Peyer's patch (tissue), 4 donors: ENCODE data around the gene ARL5C. TPM values are rescaled to one million over a fixed set of nuclear protein-coding genes. Genes with fewer than 3 reads are reported as not detected.

Experiments used
- DNase-seq, 3 donors: peaks; one replicate each; pipeline ENCODE4 v3.0.0-alpha.2; 2017 to 2019
- H3K27ac ChIP-seq, 4 donors: fragments of 200-600 bp; sonication (generic); one replicate each; pipeline ENCODE4 v1.5.1; 2016 to 2019
- H3K27me3 ChIP-seq, 2 donors: fragments of 200-600 bp; sonication (generic); one replicate each; pipeline ENCODE4 v1.5.1; 2019
- H3K36me3 ChIP-seq, 3 donors: fragments of 200-600 bp; sonication (generic); one replicate each; pipeline ENCODE4 v1.5.1; 2016 to 2019
- H3K4me1 ChIP-seq, 4 donors: fragments of 200-600 bp; sonication (generic); one replicate each; pipeline ENCODE4 v1.5.1; 2016 to 2019
- H3K4me3 ChIP-seq, 4 donors: fragments of 200-600 bp; sonication (generic); 1 replicate in 3 of 4; 2 replicates in 1 of 4; pipeline ENCODE4 v1.5.1; 2016 to 2019; ENCODE audit warnings: mild to moderate bottlenecking in 1 of 4
- H3K9me3 ChIP-seq, 4 donors: fragments of 200-600 bp; sonication (generic); one replicate each; pipeline ENCODE4 v1.5.1; 2016 to 2019; ENCODE audit warnings: mild to moderate bottlenecking in 1 of 4
- POLR2A ChIP-seq, 2 donors: fragments of 450-650 bp; IDR thresholded peaks; one replicate each; pipeline ENCODE4 v1.5.1; 2017; ENCODE audit warnings: antibody characterized with exemption in 2 of 2, mild to moderate bottlenecking in 2 of 2, moderate library complexity in 2 of 2
- total RNA-seq, 4 donors: library from RNA; depleted of rRNA; stranded (reverse); fragments of >200 nt; gene quantifications; one replicate each; pipeline ENCODE4 v1.1.0, GENCODE V29; 2016
- TF ChIP-seq, protein P1 (sequence below), 6 experiments: fragments of 450-650 bp in 4 of 6; fragments of 200-600 bp in 2 of 6; sonication (generic) in 1 of 6; IDR thresholded peaks; one replicate each; pipeline ENCODE4 v1.5.1; 2017 to 2019; ENCODE audit warnings: antibody characterized with exemption in 6 of 6, mild to moderate bottlenecking in 3 of 6, moderate library complexity in 1 of 6

The ARL5C gene
- total RNA-seq, 4 donors from 2014 or later, result not detected

DNA sequence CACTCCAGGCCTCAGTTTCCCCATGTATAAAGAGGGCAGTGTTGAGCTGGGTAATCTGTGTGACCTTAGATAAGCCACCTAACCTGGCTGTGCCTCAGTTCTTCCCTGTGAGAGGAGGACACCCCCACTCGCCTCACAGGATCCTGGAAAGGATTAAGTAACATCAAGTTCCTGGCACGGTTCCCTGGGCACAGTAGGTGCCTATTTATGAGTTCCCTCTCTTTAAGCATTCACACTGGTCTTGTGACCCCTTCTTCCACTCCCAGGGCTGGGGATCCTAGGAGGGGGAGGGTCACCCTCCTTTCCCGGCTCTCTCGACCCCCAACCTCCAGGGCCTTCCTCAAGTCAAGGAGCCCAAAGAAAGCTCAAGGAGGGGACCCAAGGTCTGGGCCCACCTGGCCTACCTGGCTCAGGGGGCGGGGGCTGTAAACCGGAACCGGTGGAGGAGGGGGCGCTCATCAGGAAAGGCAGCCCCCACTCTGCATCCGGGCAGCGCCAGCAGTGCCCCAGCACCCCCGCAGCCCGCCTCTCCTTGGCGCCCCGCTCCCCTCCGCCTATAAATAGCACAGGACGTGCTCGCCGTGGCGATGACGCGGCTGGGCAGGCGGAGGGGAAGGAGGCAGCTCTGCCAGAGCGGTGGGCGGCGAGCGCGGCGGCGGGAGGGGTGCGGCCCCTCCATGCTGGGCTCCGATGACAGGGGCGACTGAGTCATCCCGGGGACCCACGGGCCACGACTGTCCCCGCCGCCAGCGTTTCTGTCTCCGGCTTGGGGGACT is 43.5 kb upstream of the ARL5C start:
- H3K27me3 ChIP-seq, result peaks cover 0 to 12% of the 10 kb centered on the region in 2 donors
- H3K36me3 ChIP-seq, result peaks cover 0 to 8% (median 0%) of the 10 kb centered on the region in 3 donors
- H3K27ac ChIP-seq, result peak overlapping the region in 1 of 4 donors; percentile 60
- TF ChIP-seq, protein P1, sequence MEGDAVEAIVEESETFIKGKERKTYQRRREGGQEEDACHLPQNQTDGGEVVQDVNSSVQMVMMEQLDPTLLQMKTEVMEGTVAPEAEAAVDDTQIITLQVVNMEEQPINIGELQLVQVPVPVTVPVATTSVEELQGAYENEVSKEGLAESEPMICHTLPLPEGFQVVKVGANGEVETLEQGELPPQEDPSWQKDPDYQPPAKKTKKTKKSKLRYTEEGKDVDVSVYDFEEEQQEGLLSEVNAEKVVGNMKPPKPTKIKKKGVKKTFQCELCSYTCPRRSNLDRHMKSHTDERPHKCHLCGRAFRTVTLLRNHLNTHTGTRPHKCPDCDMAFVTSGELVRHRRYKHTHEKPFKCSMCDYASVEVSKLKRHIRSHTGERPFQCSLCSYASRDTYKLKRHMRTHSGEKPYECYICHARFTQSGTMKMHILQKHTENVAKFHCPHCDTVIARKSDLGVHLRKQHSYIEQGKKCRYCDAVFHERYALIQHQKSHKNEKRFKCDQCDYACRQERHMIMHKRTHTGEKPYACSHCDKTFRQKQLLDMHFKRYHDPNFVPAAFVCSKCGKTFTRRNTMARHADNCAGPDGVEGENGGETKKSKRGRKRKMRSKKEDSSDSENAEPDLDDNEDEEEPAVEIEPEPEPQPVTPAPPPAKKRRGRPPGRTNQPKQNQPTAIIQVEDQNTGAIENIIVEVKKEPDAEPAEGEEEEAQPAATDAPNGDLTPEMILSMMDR (IDR thresholded peaks at IDR 0.05), result no peak
- TF ChIP-seq POLR2A (IDR thresholded peaks at IDR 0.05), result no peak
- peak overlapping the region; percentile 23 to 49 (median 46) for H3K4me3 ChIP-seq
- H3K9me3 ChIP-seq, result no peaks in the 10 kb centered on the region
- DNase-seq, result peak in 2 of 3 donors; percentile 73 to 79
- peaks cover 0 to 25% (median 20%) of the 10 kb centered on the region in 4 donors for H3K4me1 ChIP-seq

DNA sequence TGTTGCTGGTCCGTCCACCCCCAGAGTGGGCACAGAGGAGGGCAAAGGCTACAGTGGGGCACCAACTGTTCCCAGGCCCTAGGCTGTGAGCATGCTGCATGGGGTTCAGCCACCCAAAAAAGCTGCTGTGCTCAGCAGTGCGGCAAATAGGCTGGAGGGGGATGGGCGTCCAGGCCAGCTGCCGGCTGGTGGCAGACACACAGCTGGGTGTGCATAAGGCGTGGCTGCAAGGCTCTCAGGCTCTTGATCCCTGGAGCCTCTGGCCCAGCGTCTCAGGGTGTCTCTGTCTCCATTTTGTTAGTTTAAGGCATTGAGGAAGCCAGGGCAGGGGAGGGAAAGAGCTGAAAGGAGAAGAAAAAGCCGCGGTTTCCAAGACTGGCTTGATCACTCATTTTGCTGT is 42.9 kb upstream of the ARL5C start:
- Histone ChIP-seq H3K4me3 (no peak overlapping the region), H3K27ac (peak overlapping the region in 1 of 4 donors; percentile 60), H3K27me3 (peaks cover 0 to 12% of the 10 kb centered on the region in 2 donors), H3K9me3 (no peaks in the 10 kb centered on the region), H3K36me3 (peaks cover 0 to 14% (median 0%) of the 10 kb centered on the region in 3 donors), H3K4me1 (peaks cover 0 to 25% (median 20%) of the 10 kb centered on the region in 4 donors)
- TF ChIP-seq, protein P1 (IDR thresholded peaks at IDR 0.05), result no peak
- no peak for TF ChIP-seq POLR2A (IDR thresholded peaks at IDR 0.05)
- DNase-seq, result peak; percentile 63 to 88 (median 83)

DNA sequence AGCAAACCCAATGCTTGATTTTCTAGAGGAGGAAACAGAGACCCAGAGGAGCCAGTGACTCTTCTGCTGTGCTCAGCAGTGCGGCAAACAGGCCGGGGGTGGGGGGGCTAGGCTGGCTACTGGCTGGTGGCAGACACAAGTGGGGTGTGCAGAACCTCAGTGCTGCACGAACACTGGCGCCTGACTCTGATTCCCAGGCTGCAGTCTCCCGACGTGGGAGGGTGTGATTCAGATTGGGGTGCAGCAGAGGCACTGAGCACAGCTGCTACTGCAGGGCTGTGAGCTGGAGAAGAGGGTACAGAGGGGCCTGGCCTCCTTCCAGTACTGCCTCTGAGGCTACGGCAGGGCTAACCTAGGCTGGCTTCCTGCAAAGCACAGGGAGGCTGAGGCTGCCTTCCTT is 42.2 kb upstream of the ARL5C start:
- Histone ChIP-seq H3K36me3 (peaks cover 0 to 22% (median 0%) of the 10 kb centered on the region in 3 donors), H3K4me3 (no peak overlapping the region), H3K27me3 (peaks cover 0 to 12% of the 10 kb centered on the region in 2 donors), H3K9me3 (no peaks in the 10 kb centered on the region), H3K4me1 (peaks cover 0 to 25% (median 20%) of the 10 kb centered on the region in 4 donors), H3K27ac (peak overlapping the region in 1 of 4 donors; percentile 60)
- no peak for TF ChIP-seq POLR2A (IDR thresholded peaks at IDR 0.05)
- TF ChIP-seq, protein P1 (IDR thresholded peaks at IDR 0.05), result no peak
- DNase-seq, result peak in 1 of 3 donors; percentile 32

DNA sequence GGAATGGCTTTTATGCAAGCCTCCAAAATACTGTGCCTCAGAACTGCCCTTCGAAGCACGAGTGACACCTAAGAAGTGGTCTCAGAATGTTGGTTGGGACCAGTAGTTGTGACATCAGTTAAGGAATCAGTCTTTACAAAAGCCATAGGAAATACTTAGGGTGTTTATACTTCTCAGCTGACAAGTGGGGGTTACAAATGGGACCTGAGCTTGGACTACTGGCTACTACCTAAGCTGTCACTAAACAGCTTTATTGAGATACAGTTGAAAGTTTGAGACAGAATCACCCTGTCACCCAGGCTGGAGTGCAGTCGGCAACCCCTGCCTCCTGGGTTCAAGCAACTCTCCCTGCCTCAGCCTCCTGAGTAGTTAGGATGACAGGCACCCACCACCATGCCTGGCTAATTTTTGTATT is 39.2 kb upstream of the ARL5C start:
- Histone ChIP-seq H3K27ac (no peak overlapping the region), H3K4me1 (peaks cover 0 to 34% (median 26%) of the 10 kb centered on the region in 4 donors), H3K36me3 (peaks cover 0 to 42% (median 0%) of the 10 kb centered on the region in 3 donors), H3K27me3 (peaks cover 0 to 6% of the 10 kb centered on the region in 2 donors), H3K4me3 (no peak overlapping the region), H3K9me3 (no peaks in the 10 kb centered on the region)
- TF ChIP-seq POLR2A (IDR thresholded peaks at IDR 0.05), result no peak
- TF ChIP-seq, protein P1 (IDR thresholded peaks at IDR 0.05), result no peak
- DNase-seq, result no peak

- DNase-seq, result no peak
- H3K4me1 ChIP-seq, result peaks cover 0 to 25% (median 18%) of the 10 kb centered on the region in 4 donors
- peaks cover 0 to 42% (median 0%) of the 10 kb centered on the region in 3 donors for H3K36me3 ChIP-seq
- H3K27ac ChIP-seq, result no peak overlapping the region
- no peaks in the 10 kb centered on the region for H3K9me3 ChIP-seq
- no peak overlapping the region for H3K4me3 ChIP-seq
- no peaks in the 10 kb centered on the region for H3K27me3 ChIP-seq
- TF ChIP-seq POLR2A (IDR thresholded peaks at IDR 0.05), result no peak
- TF ChIP-seq, protein P1 (IDR thresholded peaks at IDR 0.05), result no peak
Measured at GRCh38 chr17:39204245-39204644, 38.3 kb upstream of the ARL5C start.
